Parathyroid adenoma (tissue), 2 donors: ENCODE data around the gene SMIM7.

Experiments
- H2AFZ ChIP-seq: fragments of 300-600 bp; sonication (generic); one replicate; pipeline ENCODE4 v1.7.0; 2017; ENCODE audit warnings: antibody characterized with exemption, mild to moderate bottlenecking
- H3K27ac ChIP-seq: fragments of 300-600 bp; sonication (generic); one replicate; pipeline ENCODE4 v1.7.0; 2017
- H3K27me3 ChIP-seq: fragments of 300-600 bp; sonication (generic); one replicate; pipeline ENCODE4 v1.7.0; 2017; ENCODE audit warnings: low read length; ENCODE audit not compliant: control insufficient read depth, insufficient read depth
- H3K36me3 ChIP-seq: fragments of 300-600 bp; sonication (generic); one replicate; pipeline ENCODE4 v1.7.0; 2017; ENCODE audit warnings: low read length; ENCODE audit not compliant: control insufficient read depth, insufficient read depth
- H3K4me1 ChIP-seq: fragments of 300-600 bp; sonication (generic); one replicate; pipeline ENCODE4 v1.7.0; 2017; ENCODE audit warnings: control low read depth
- H3K4me2 ChIP-seq: fragments of 300-600 bp; sonication (generic); one replicate; pipeline ENCODE4 v1.7.0; 2017; ENCODE audit warnings: low read length
- H3K4me3 ChIP-seq: fragments of 300-600 bp; sonication (generic); one replicate; pipeline ENCODE4 v1.7.0; 2017; ENCODE audit warnings: low read depth, low read length
- H3K79me2 ChIP-seq: fragments of 300-600 bp; sonication (generic); one replicate; pipeline ENCODE4 v1.7.0; 2017; ENCODE audit warnings: control low read depth
- H3K9ac ChIP-seq: fragments of 300-600 bp; sonication (generic); one replicate; pipeline ENCODE4 v1.7.0; 2017; ENCODE audit warnings: mild to moderate bottlenecking
- H3K9me3 ChIP-seq: fragments of 300-600 bp; sonication (generic); one replicate; pipeline ENCODE4 v1.7.0; 2017; ENCODE audit warnings: low read length; ENCODE audit not compliant: control insufficient read depth
- TF ChIP-seq, protein P1 (sequence below): fragments of 300-600 bp; sonication (generic); IDR thresholded peaks from one replicate; pipeline ENCODE4 v1.7.0; 2017; ENCODE audit warnings: antibody characterized with exemption, mild to moderate bottlenecking
- donor health status: primary hyperparathyroidism.

Gene SMIM7

DNA sequence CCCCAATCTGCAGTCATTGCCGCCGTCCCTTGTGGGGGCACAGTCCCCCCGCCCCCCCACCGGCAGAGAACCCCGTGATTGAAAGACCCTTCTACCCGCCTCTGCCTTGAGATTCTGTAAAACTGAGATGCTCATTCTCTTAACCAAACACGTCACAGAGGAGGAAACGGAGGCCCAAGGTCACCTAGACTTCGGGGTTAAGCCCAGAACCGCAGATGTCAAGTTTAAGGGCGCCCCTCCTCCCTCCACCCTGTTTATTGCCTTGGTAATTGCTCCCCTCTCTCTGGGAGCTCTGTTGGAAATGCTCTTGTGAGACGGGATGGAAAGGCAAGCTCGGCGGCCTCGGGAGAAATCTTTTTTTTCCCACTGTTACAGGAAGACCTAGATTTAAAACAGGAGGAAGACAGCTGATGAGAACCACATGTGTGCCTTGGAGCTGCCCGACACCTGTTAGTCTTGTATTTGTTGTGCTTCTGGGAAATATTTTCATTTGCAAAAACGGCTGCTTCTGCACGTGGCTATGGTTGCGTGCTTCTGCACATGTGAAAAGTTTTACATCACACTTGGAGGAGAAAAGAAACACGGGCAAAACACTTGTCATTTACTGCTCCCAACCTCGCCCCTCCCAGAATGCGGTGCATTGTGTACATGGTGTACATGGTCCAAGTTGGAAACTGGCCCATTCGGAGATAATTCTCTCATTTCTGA is 30.8 kb downstream of the SMIM7 start:
- TF ChIP-seq, protein P1, sequence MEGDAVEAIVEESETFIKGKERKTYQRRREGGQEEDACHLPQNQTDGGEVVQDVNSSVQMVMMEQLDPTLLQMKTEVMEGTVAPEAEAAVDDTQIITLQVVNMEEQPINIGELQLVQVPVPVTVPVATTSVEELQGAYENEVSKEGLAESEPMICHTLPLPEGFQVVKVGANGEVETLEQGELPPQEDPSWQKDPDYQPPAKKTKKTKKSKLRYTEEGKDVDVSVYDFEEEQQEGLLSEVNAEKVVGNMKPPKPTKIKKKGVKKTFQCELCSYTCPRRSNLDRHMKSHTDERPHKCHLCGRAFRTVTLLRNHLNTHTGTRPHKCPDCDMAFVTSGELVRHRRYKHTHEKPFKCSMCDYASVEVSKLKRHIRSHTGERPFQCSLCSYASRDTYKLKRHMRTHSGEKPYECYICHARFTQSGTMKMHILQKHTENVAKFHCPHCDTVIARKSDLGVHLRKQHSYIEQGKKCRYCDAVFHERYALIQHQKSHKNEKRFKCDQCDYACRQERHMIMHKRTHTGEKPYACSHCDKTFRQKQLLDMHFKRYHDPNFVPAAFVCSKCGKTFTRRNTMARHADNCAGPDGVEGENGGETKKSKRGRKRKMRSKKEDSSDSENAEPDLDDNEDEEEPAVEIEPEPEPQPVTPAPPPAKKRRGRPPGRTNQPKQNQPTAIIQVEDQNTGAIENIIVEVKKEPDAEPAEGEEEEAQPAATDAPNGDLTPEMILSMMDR: no peak
- Histone ChIP-seq H3K27me3 (no peaks in the 10 kb centered on the region), H3K9ac (no peak overlapping the region), H3K4me2 (peak overlapping the region; percentile 95), H3K4me3 (peak overlapping the region; percentile 88), H3K79me2 (peaks cover 39% of the 10 kb centered on the region), H3K36me3 (no peaks in the 10 kb centered on the region), H3K4me1 (peaks cover 4% of the 10 kb centered on the region), H3K27ac (peak overlapping the region; percentile 85), H3K9me3 (no peaks in the 10 kb centered on the region), H2AFZ (peak overlapping the region; percentile 93)

DNA sequence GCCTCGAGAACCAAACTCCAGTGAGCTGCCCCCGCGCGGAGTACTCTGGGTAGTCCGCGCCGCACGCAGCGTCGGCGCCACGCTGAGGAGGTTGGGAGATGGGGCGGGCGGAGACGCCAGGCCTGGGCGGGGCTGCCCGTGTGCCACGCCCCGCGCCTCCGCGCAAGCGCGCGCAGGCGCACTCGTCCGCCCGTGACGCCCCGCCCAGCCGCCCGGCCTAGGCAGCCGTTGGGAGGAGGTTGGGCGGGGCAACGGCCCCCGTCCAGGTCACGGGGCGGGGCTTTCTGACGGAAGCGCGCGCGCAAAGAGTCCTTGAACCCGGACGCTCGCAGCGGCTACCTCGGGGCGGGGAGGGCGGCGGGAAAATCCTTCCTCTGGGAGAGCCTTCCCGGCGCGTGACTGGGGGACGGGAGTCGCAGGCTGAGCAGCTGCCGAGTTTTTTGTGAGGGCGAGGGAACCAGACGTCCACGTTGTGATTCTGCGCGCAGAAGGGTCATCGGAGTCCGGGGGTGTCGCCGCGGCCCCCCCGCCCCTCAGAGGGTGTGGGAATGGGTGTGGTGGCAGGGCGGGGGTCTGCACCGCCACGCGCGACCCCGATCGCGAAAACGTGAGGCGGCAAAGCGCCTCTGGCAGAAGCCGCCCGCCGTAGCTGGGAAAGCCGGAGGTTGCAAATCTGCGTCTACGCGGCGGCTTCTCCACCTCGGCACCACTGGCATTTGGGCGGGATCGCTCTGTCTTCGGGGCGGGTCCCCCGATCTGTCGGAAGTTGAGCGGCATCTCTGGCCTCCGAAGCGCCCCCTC is 31.6 kb downstream of the SMIM7 start, which contains the start of gene MED26:
Gene MED26, minus strand, starts transcription at position 22 of the 801 bp plus-strand sequence. CDS start 261 bp downstream, outside the sequence.
- peak within 1 kb of the TSS; percentile 95 for H3K4me2 ChIP-seq
- H3K4me1 ChIP-seq: peaks cover 4% of the 10 kb centered on the region
- no peaks in the 10 kb centered on the region for H3K9me3 ChIP-seq
- no peaks in the 10 kb centered on the region for H3K36me3 ChIP-seq
- TF ChIP-seq, protein P1: no peak
- H2AFZ ChIP-seq: peak within 1 kb of the TSS; percentile 93
- peak within 1 kb of the TSS; percentile 91 for H3K9ac ChIP-seq
- peak within 1 kb of the TSS; percentile 88 for H3K4me3 ChIP-seq
- H3K27ac ChIP-seq: peak within 1 kb of the TSS; percentile 85
- H3K79me2 ChIP-seq: peaks cover 42% of the 10 kb centered on the region
- no peaks in the 10 kb centered on the region for H3K27me3 ChIP-seq

DNA sequence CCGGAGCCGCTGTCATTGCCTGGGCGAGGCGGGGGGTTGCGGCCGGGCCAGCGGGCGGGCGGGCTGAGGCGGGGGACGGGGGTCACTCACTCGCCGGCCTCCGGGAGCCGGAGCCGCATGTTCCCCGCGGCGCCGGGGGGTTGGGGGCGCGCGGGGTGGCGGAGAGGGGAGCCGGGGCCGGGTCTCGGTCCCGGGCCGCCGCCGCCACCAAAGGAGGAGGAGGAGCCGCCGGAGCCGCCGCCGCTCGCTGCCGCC is 32.1 kb downstream of the SMIM7 start:
- Histone ChIP-seq H3K36me3 (no peaks in the 10 kb centered on the region), H3K27ac (no peak overlapping the region), H3K4me3 (peak overlapping the region; percentile 74), H3K4me1 (peaks cover 4% of the 10 kb centered on the region), H3K4me2 (peak overlapping the region; percentile 81), H3K9ac (peak overlapping the region; percentile 91), H2AFZ (no peak overlapping the region), H3K9me3 (no peaks in the 10 kb centered on the region), H3K79me2 (peaks cover 46% of the 10 kb centered on the region), H3K27me3 (no peaks in the 10 kb centered on the region)
- TF ChIP-seq, protein P1: no peak

DNA sequence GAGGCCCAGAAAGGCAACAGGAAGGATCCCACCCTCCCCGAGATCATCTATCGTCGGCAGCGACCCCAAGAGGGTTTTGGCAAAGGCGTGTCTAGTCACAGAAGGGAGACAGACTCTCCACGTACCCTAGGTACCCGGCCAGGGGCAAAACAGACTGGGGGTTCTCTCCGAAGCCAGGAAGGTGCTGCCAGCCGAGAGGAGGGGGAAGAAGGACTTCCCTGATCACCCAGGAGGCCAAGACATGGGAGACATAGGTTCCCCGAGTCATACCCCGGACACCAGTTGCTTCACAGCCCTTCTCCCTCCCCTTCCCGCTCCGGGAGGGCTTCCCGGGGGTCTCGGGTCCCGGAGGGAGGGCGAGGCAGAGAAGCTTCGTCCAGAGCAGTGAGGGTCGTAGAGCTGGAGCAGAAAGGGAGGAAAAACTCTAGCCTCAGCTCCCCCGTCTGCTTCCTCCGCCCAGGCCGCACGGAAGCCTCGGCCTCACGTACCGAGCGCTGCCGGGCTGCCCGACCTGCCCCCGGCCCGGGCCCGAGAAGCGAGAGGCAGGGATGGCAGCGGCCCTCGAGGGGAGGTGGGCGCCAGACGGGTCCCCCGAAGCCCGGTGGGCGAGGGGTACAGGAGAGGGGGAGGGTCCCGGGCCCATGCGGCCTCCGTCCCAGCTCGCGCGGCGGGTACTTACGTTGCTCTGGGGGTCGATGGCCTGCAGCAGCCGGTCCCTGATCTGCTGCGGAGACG is 32.6 kb downstream of the SMIM7 start:
- H3K27ac ChIP-seq: peak overlapping the region; percentile 3
- no peak overlapping the region for H2AFZ ChIP-seq
- peak overlapping the region; percentile 91 for H3K9ac ChIP-seq
- H3K79me2 ChIP-seq: peaks cover 50% of the 10 kb centered on the region
- H3K27me3 ChIP-seq: no peaks in the 10 kb centered on the region
- H3K4me2 ChIP-seq: peak overlapping the region; percentile 81
- no peaks in the 10 kb centered on the region for H3K9me3 ChIP-seq
- peaks cover 4% of the 10 kb centered on the region for H3K4me1 ChIP-seq
- no peaks in the 10 kb centered on the region for H3K36me3 ChIP-seq
- H3K4me3 ChIP-seq: peak overlapping the region; percentile 74
- TF ChIP-seq, protein P1: no peak
